ENCODE data around the gene KAZN. TPM values are rescaled to one million over a fixed set of nuclear protein-coding genes. Genes with fewer than 3 reads are reported as not detected.

Gene KAZN
- total RNA-seq, 4 donors from 2014 or later = 0.77 to 12.3 (median 4.9) TPM

DNA sequence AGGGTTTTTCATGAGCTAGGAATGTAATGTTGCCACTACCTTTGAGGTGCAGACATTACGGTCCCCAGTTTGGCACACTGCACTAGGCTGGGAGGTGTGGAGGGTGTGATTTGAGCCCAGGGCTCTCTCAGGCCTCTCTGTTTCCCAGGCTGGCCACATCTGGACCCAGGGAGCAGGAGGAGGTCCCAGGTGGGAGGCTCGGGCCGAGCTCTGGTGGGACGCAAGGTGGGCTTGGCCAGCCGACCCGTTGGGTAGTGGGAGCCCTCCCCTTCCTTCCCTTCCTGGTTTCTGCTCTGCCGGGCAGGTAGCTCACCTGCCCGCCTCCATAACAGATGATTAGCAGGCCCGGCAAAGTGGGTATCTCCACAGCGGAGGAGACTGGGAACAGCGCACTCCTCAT lies 408.9 kb downstream of the KAZN start:
- Histone ChIP-seq H3K4me3 (no peak overlapping the region), H3K27me3 (no peaks in the 10 kb centered on the region), H3K27ac (peak overlapping the region; percentile 5 to 22), H3K9me3 (no peaks in the 10 kb centered on the region), H3K4me1 (no peaks in the 10 kb centered on the region), H3K36me3 (no peaks in the 10 kb centered on the region)
- TF ChIP-seq, protein P1, sequence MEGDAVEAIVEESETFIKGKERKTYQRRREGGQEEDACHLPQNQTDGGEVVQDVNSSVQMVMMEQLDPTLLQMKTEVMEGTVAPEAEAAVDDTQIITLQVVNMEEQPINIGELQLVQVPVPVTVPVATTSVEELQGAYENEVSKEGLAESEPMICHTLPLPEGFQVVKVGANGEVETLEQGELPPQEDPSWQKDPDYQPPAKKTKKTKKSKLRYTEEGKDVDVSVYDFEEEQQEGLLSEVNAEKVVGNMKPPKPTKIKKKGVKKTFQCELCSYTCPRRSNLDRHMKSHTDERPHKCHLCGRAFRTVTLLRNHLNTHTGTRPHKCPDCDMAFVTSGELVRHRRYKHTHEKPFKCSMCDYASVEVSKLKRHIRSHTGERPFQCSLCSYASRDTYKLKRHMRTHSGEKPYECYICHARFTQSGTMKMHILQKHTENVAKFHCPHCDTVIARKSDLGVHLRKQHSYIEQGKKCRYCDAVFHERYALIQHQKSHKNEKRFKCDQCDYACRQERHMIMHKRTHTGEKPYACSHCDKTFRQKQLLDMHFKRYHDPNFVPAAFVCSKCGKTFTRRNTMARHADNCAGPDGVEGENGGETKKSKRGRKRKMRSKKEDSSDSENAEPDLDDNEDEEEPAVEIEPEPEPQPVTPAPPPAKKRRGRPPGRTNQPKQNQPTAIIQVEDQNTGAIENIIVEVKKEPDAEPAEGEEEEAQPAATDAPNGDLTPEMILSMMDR (IDR thresholded peaks at IDR 0.05) = no peak
- TF ChIP-seq POLR2A (IDR thresholded peaks at IDR 0.05) = no peak
- intact Hi-C loops (cut with DNase I; ENCODE audit: low total_unique reads) = no loop called here
- no peak for DNase-seq

DNA sequence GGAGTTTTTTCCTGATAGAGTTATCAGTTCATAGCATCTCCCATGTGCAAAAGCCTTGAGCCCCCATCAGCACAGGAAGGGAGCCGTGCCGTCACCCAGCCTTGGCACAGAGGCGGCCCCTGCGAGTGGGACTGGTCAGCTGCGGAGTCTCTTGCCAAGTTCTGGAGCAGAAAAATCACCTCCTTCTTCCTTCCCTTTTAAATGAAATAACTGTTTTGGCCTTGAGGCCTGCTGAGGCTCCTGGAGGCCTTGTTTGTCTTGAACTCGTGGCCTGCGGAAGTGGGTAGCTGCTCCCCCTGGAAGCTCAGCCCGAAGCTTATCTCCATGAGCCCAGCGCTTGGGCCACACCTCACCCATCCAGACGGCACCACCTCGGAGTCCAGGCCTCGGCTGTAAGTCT lies 409.4 kb downstream of the KAZN start:
- Histone ChIP-seq H3K4me3 (no peak overlapping the region), H3K36me3 (no peaks in the 10 kb centered on the region), H3K4me1 (no peaks in the 10 kb centered on the region), H3K27ac (peak overlapping the region in 1 of 2 donors; percentile 41), H3K9me3 (no peaks in the 10 kb centered on the region), H3K27me3 (no peaks in the 10 kb centered on the region)
- TF ChIP-seq, protein P1 (IDR thresholded peaks at IDR 0.05) = no peak
- TF ChIP-seq POLR2A (IDR thresholded peaks at IDR 0.05) = no peak
- DNase-seq = peak in 1 of 2 donors; percentile 51
- intact Hi-C loops (cut with DNase I; ENCODE audit: low total_unique reads) = no loop called here

DNA sequence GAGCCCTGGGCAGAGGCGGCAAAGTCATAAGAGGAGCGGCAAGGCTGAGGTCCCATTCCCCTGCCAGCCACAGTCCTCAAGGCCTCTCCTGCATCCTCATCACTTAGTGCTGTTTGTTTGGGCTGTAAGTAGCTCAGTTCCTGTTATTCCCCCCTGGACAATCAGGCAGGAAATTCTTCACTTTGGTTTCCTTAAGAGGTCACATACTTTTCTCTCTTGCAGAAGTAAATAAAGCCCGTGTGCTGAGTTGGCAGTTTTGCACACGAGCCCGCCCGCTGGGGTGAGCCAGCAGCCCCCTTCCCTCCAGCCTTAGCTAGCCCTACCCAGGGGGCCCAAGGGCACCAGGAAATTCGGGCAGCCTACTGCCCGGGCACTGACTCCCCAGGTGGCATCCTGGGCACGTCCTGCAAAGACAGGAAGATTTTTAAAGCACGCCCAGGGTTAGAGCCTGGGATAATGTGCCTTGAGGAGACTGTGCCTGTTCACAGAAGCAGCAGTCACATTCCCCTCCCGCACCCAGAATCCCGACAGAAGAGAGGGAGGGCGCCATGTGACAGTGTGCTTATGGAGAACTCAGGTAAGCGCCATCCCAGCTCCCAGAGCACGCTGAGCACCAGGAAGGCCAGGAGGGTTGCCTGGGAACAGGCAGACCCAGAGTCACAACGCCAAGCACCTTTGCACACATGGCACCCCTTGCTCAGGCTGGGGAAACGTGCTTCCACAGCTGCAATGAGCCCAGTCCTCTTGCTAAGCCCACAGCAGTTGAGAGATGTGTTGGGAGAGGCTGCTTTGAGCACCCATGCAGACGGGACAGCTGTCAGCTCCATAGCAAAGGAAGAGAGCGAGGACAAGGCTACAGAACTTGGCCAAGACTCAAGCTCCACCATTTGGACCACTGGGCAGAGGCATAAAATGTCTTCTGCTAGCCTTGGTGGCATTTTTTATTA lies 410.6 kb downstream of the KAZN start:
- H3K9me3 ChIP-seq = no peaks in the 10 kb centered on the region
- no peaks in the 10 kb centered on the region for H3K4me1 ChIP-seq
- no peak overlapping the region for H3K27ac ChIP-seq
- H3K27me3 ChIP-seq = no peaks in the 10 kb centered on the region
- no peak for DNase-seq
- no peak for TF ChIP-seq POLR2A (IDR thresholded peaks at IDR 0.05)
- TF ChIP-seq, protein P1 (IDR thresholded peaks at IDR 0.05) = no peak
- intact Hi-C loops (cut with DNase I; ENCODE audit: low total_unique reads) = no loop called here
- no peak overlapping the region for H3K4me3 ChIP-seq
- H3K36me3 ChIP-seq = no peaks in the 10 kb centered on the region

DNA sequence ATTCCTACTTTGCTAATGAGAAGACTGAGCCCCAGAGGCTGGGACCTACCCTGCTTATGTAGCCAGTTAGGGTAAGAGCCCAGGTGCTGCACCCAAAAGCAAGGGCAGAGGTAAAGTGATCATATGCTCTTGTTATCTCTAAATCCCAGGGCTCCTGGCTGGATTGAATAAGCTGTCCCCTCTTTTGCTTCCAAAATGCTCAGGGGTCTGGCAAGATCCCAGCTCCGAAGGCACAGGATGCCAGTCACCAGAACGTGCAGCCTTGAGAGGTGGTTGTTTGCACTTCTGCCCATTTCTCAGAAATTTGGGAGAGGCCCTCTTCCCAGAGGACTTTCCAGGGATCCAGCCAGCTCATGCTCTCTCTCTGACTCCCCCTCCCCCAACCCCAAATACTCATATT lies 412.7 kb downstream of the KAZN start:
- H3K27me3 ChIP-seq = no peaks in the 10 kb centered on the region
- intact Hi-C loops (cut with DNase I; ENCODE audit: low total_unique reads) = no loop called here
- H3K36me3 ChIP-seq = no peaks in the 10 kb centered on the region
- H3K4me3 ChIP-seq = no peak overlapping the region
- no peak for TF ChIP-seq POLR2A (IDR thresholded peaks at IDR 0.05)
- TF ChIP-seq, protein P1 (IDR thresholded peaks at IDR 0.05) = no peak
- no peaks in the 10 kb centered on the region for H3K4me1 ChIP-seq
- no peak for DNase-seq
- H3K9me3 ChIP-seq = no peaks in the 10 kb centered on the region
- H3K27ac ChIP-seq = no peak overlapping the region

DNA sequence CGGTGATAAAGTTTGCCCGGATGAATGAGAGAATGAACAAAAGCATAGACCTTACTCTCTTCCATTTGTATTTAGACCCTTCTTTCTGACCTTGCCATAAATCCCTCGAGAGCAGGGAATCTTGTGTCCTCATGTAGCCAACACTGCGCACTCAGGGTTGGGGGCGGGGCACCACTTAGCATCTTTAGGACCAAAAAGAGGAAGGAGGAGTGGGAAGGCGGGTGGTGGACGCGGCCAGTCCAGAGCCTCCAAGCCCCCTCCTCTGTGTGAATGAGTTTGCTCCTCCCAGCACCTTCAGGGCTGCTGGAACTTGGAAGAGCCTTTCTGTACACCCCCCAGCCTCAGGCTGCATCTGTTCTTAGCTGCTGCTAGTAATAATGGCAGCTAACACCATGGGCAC lies 413.2 kb downstream of the KAZN start:
- H3K9me3 ChIP-seq = no peaks in the 10 kb centered on the region
- intact Hi-C loops (cut with DNase I; ENCODE audit: low total_unique reads) = no loop called here

More for the DNA sequence above, 413.2 kb downstream of the KAZN start:
- DNase-seq = no peak
- TF ChIP-seq, protein P1 (IDR thresholded peaks at IDR 0.05) = no peak
- TF ChIP-seq POLR2A (IDR thresholded peaks at IDR 0.05) = no peak
- Histone ChIP-seq H3K27me3 (no peaks in the 10 kb centered on the region), H3K4me3 (no peak overlapping the region), H3K4me1 (no peaks in the 10 kb centered on the region), H3K36me3 (no peaks in the 10 kb centered on the region), H3K27ac (no peak overlapping the region)
